ENCODE results near the gene TDG.

The TDG gene

GRCh38 chr12:103948746-103949406 is 16.8 kb upstream of the TDG start:
- H3K4me1 Mint-ChIP-seq = peaks cover 63% of the 10 kb centered on the region
- H3K27ac Mint-ChIP-seq = peak overlapping the region; percentile 40
- ATAC-seq = peak; percentile 23
- peaks cover 85% of the 10 kb centered on the region for H3K36me3 Mint-ChIP-seq (ENCODE audit: low read depth)
- DNase-seq = no peak
- H3K9me3 Mint-ChIP-seq = no peaks in the 10 kb centered on the region
- no peak overlapping the region for H3K4me3 Mint-ChIP-seq
- no peaks in the 10 kb centered on the region for H3K27me3 Mint-ChIP-seq

GRCh38 chr12:103952497-103952896 is 13.2 kb upstream of the TDG start:
- Mint-ChIP-seq H3K36me3 (ENCODE audit: low read depth) (peaks cover 65% of the 10 kb centered on the region), H3K27me3 (no peaks in the 10 kb centered on the region), H3K27ac (peak overlapping the region; percentile 81), H3K9me3 (no peaks in the 10 kb centered on the region), H3K4me3 (peak overlapping the region; percentile 22), H3K4me1 (peaks cover 69% of the 10 kb centered on the region)
- no peak for DNase-seq
- peak; percentile 45 for ATAC-seq

DNA sequence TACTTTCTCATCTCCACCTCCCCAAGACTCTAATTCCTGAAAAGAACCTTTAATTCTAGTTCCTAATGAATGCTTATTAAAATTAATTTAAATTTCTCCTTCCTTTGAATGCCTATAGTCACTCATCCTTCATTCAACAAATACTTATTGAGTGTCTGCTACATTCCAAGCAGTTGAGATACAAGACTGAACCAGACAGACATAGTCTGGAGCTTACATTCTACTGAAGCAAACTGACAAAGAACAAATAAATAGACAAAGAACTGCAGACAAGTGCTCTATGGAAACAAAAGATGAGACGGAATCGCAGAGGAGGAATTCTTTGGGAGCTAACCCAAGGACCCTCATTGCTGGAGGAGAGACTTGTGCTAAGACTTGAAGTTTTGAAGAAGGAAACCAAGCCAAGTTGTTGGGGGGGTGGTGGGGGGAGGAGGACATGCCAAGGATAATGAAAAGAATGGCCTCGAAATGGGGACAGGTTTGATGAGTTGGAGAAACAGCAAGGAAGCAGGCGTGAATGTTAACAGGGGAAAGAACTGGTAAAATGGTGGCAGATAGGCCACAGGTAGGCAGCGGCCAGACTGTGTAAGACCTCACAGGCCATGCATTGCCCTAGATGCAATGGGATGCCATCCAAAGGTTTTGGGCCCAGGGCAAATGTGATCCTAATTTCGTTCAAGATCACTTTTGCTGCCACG is 9.7 kb upstream of the TDG start:
- DNase-seq (no peak), ATAC-seq (no peak)
- Mint-ChIP-seq H3K36me3 (ENCODE audit: low read depth) (peaks cover 31% of the 10 kb centered on the region), H3K27me3 (no peaks in the 10 kb centered on the region), H3K4me1 (peaks cover 55% of the 10 kb centered on the region), H3K4me3 (peak overlapping the region; percentile 93), H3K27ac (peak overlapping the region; percentile 94), H3K9me3 (no peaks in the 10 kb centered on the region)

- peak; percentile 0 for ATAC-seq
- Mint-ChIP-seq H3K4me1 (peaks cover 54% of the 10 kb centered on the region), H3K27ac (peak overlapping the region; percentile 94), H3K9me3 (no peaks in the 10 kb centered on the region), H3K36me3 (ENCODE audit: low read depth) (peaks cover 29% of the 10 kb centered on the region), H3K4me3 (peak overlapping the region; percentile 93), H3K27me3 (no peaks in the 10 kb centered on the region)
- no peak for DNase-seq
Measured at GRCh38 chr12:103956509-103957027, 9.1 kb upstream of the TDG start.

DNA sequence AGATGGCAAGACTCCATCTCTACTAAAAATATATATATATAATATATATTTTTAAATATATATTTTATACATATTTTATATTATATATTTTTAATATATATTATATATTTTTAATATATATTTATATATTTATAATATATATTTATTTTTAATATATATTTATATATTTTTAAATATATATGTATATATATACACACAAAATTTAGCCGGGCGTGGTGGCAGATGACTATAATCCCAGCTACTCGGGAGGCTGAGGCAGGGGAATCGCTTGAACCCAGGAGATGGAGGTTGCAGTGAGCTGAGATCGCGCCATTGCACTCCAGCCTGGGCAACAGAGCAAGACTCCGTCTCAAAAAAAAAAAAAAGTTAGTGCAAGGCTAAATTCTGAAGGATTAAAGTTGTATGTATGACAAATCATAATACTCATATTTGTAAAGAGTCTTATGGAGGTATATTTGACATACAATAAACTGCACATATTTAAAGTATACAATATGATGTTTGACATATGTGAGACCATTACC is 7.7 kb upstream of the TDG start:
- H3K4me1 Mint-ChIP-seq = peaks cover 41% of the 10 kb centered on the region
- H3K9me3 Mint-ChIP-seq = no peaks in the 10 kb centered on the region
- H3K27me3 Mint-ChIP-seq = no peaks in the 10 kb centered on the region
- H3K36me3 Mint-ChIP-seq (ENCODE audit: low read depth) = peaks cover 18% of the 10 kb centered on the region
- peak overlapping the region; percentile 93 for H3K4me3 Mint-ChIP-seq
- H3K27ac Mint-ChIP-seq = peak overlapping the region; percentile 94
- DNase-seq (no peak), ATAC-seq (no peak)

DNA sequence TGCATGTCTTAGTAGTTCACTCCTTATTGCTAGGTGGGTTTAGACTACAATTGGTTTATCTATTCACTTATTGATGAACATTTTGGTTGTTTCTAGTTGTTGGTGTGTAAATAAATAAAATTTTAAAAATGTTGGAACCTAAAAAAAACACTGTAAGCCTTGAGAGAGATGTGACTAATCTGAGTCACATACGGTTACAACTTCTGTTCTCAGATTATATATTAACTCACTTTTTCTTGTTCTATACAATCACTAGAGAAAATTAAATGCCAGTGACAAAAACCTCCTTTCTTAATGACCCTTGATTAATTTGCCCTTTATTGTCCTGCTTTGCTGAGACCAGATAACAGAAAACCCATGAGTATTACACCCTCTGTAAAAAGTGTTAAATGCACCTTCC is 7.1 kb upstream of the TDG start:
- no peak overlapping the region for H3K27ac Mint-ChIP-seq
- DNase-seq (no peak), ATAC-seq (no peak)
- peaks cover 40% of the 10 kb centered on the region for H3K4me1 Mint-ChIP-seq
- H3K9me3 Mint-ChIP-seq = no peaks in the 10 kb centered on the region
- no peak overlapping the region for H3K4me3 Mint-ChIP-seq
- H3K36me3 Mint-ChIP-seq (ENCODE audit: low read depth) = peaks cover 17% of the 10 kb centered on the region
- H3K27me3 Mint-ChIP-seq = no peaks in the 10 kb centered on the region

- no peaks in the 10 kb centered on the region for H3K9me3 Mint-ChIP-seq
- H3K36me3 Mint-ChIP-seq (ENCODE audit: low read depth) = peaks cover 8% of the 10 kb centered on the region
- no peaks in the 10 kb centered on the region for H3K27me3 Mint-ChIP-seq
- DNase-seq (no peak), ATAC-seq (no peak)
- no peak overlapping the region for H3K27ac Mint-ChIP-seq
- peaks cover 37% of the 10 kb centered on the region for H3K4me1 Mint-ChIP-seq
- no peak overlapping the region for H3K4me3 Mint-ChIP-seq
Measured at GRCh38 chr12:103960616-103961227, 5.0 kb upstream of the TDG start.

GRCh38 chr12:103962493-103962892 is 3.2 kb upstream of the TDG start:
- Mint-ChIP-seq H3K4me1 (peaks cover 38% of the 10 kb centered on the region), H3K9me3 (no peaks in the 10 kb centered on the region), H3K27ac (no peak overlapping the region), H3K27me3 (no peaks in the 10 kb centered on the region), H3K36me3 (ENCODE audit: low read depth) (peaks cover 17% of the 10 kb centered on the region), H3K4me3 (no peak overlapping the region)
- ATAC-seq (no peak), DNase-seq (no peak)

- DNase-seq (no peak), ATAC-seq (no peak)
- H3K9me3 Mint-ChIP-seq = no peaks in the 10 kb centered on the region
- H3K4me3 Mint-ChIP-seq = peak overlapping the region; percentile 99
- H3K36me3 Mint-ChIP-seq (ENCODE audit: low read depth) = peaks cover 37% of the 10 kb centered on the region
- peak overlapping the region; percentile 98 for H3K27ac Mint-ChIP-seq
- peaks cover 56% of the 10 kb centered on the region for H3K4me1 Mint-ChIP-seq
- H3K27me3 Mint-ChIP-seq = no peaks in the 10 kb centered on the region
Measured at GRCh38 chr12:103964805-103965204, 867 bp upstream of the TDG start.

- H3K27me3 Mint-ChIP-seq = no peaks in the 10 kb centered on the region
- H3K36me3 Mint-ChIP-seq (ENCODE audit: low read depth) = peaks cover 37% of the 10 kb centered on the region
- no peak for ATAC-seq
- H3K27ac Mint-ChIP-seq = peak overlapping the region; percentile 98
- peak overlapping the region; percentile 99 for H3K4me3 Mint-ChIP-seq
- H3K9me3 Mint-ChIP-seq = no peaks in the 10 kb centered on the region
- peaks cover 57% of the 10 kb centered on the region for H3K4me1 Mint-ChIP-seq
- no peak for DNase-seq
Measured at GRCh38 chr12:103965255-103965589, 450 bp upstream of the TDG start.

GRCh38 chr12:103966736-103967135 is 1.1 kb downstream of the TDG start:
- H3K27ac Mint-ChIP-seq = peak overlapping the region; percentile 98
- no peak for DNase-seq
- H3K36me3 Mint-ChIP-seq (ENCODE audit: low read depth) = peaks cover 42% of the 10 kb centered on the region
- peaks cover 66% of the 10 kb centered on the region for H3K4me1 Mint-ChIP-seq
- ATAC-seq = no peak
- no peaks in the 10 kb centered on the region for H3K9me3 Mint-ChIP-seq
- peak overlapping the region; percentile 99 for H3K4me3 Mint-ChIP-seq
- no peaks in the 10 kb centered on the region for H3K27me3 Mint-ChIP-seq

DNA sequence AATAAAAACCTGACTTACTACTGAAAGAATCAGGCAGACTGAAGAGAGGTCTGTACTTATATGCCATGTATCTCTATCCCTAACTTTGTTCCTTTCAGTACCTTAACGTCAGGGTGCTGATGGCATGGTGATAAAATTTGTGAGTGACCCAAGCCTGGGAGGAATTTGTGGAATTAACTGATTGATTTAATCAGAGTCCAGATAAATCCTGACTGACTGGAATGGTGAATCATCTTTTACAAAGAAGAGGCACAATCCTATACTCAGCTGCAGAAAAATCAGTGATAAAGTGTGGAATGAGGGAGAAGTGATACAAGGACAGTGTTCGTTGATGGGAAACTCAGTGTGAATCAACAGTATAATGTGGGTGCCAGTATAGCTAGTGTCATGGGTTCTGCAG is 3.7 kb downstream of the TDG start:
- no peak for DNase-seq
- H3K27ac Mint-ChIP-seq = no peak overlapping the region
- H3K4me1 Mint-ChIP-seq = peaks cover 69% of the 10 kb centered on the region
- no peak for ATAC-seq
- H3K36me3 Mint-ChIP-seq (ENCODE audit: low read depth) = peaks cover 48% of the 10 kb centered on the region
- H3K27me3 Mint-ChIP-seq = no peaks in the 10 kb centered on the region
- H3K9me3 Mint-ChIP-seq = no peaks in the 10 kb centered on the region
- H3K4me3 Mint-ChIP-seq = peak overlapping the region; percentile 37

DNA sequence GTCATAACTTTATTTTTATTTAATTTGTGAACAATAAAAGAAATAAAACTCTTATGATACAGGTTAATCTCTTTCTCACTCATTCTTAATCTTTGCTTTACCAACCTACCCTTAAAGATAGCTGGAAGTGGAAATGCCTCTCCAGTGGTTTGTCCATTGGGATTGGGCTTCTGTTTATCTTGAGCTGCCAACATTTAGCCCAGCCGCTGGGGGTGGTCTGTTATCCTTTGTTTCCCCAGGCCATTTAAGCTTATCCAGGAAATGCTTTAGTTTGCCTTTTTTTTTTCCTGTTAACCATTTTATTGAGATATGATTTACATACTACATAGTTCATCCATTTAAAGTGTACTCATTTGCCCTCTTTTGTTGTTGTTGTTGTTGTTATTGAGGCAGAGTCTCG is 8.2 kb downstream of the TDG start:
- H3K4me3 Mint-ChIP-seq = no peak overlapping the region
- peaks cover 46% of the 10 kb centered on the region for H3K36me3 Mint-ChIP-seq (ENCODE audit: low read depth)
- H3K9me3 Mint-ChIP-seq = no peaks in the 10 kb centered on the region
- no peaks in the 10 kb centered on the region for H3K27me3 Mint-ChIP-seq
- ATAC-seq (no peak), DNase-seq (no peak)
- H3K27ac Mint-ChIP-seq = no peak overlapping the region
- peaks cover 44% of the 10 kb centered on the region for H3K4me1 Mint-ChIP-seq

GRCh38 chr12:103975368-103975767 is 9.7 kb downstream of the TDG start:
- H3K4me3 Mint-ChIP-seq = no peak overlapping the region
- H3K4me1 Mint-ChIP-seq = peaks cover 33% of the 10 kb centered on the region
- H3K27me3 Mint-ChIP-seq = no peaks in the 10 kb centered on the region
- H3K36me3 Mint-ChIP-seq (ENCODE audit: low read depth) = peaks cover 50% of the 10 kb centered on the region
- no peak overlapping the region for H3K27ac Mint-ChIP-seq
- H3K9me3 Mint-ChIP-seq = no peaks in the 10 kb centered on the region
- DNase-seq (no peak), ATAC-seq (no peak)

Data from activated naive CD8-positive, alpha-beta T cell treated with anti-CD3 and anti-CD28 coated beads, Interleukin-2, amount 50 U/mL, for 24 hours (primary cell).